ENCODE data around the gene CIAO1.

The CIAO1 gene

GRCh38 chr2:96233880-96234316, 32.1 kb upstream of the CIAO1 start:
- H3K36me3 ChIP-seq (ENCODE audit: low read length): no peaks in the 10 kb centered on the region
- H3K4me3 ChIP-seq (ENCODE audit: insufficient read depth, low read length, poor library complexity, severe bottlenecking): no peak overlapping the region
- no peaks in the 10 kb centered on the region for H3K27me3 ChIP-seq (ENCODE audit: low read length)
- H3K9ac ChIP-seq (ENCODE audit: low read length): no peak overlapping the region
- H3K4me2 ChIP-seq (ENCODE audit: low read depth, low read length, poor library complexity, severe bottlenecking): no peak overlapping the region
- no peaks in the 10 kb centered on the region for H3F3A ChIP-seq (ENCODE audit: insufficient read depth)
- H4K20me1 ChIP-seq (ENCODE audit: low read depth, low read length): no peaks in the 10 kb centered on the region
- no peaks in the 10 kb centered on the region for H3K9me2 ChIP-seq (replicated peaks; ENCODE audit: insufficient read depth, low read length)
- no peak overlapping the region for H2AFZ ChIP-seq (ENCODE audit: low read depth, low read length, severe bottlenecking)
- H3K79me2 ChIP-seq (ENCODE audit: insufficient read depth, low read length): no peaks in the 10 kb centered on the region
- no peak overlapping the region for H3K27ac ChIP-seq (ENCODE audit: low read depth, low read length)
- H3K9me3 ChIP-seq (ENCODE audit: insufficient read depth, low read length): no peaks in the 10 kb centered on the region
- TF ChIP-seq EZH2phosphoT487 (conservative IDR thresholded peaks at IDR 0.05; ENCODE audit: low read length): no peak
- no peak for TF ChIP-seq CTCF (IDR thresholded peaks at IDR 0.05; ENCODE audit: insufficient read depth, low read length, poor library complexity, severe bottlenecking)

GRCh38 chr2:96236882-96237281, 29.1 kb upstream of the CIAO1 start:
- Histone ChIP-seq H3K9ac (ENCODE audit: low read length) (no peak overlapping the region), H2AFZ (ENCODE audit: low read depth, low read length, severe bottlenecking) (no peak overlapping the region), H3F3A (ENCODE audit: insufficient read depth) (no peaks in the 10 kb centered on the region), H3K27me3 (ENCODE audit: low read length) (no peaks in the 10 kb centered on the region), H3K4me2 (ENCODE audit: low read depth, low read length, poor library complexity, severe bottlenecking) (no peak overlapping the region), H3K9me3 (ENCODE audit: insufficient read depth, low read length) (no peaks in the 10 kb centered on the region), H4K20me1 (ENCODE audit: low read depth, low read length) (no peaks in the 10 kb centered on the region), H3K4me3 (ENCODE audit: insufficient read depth, low read length, poor library complexity, severe bottlenecking) (no peak overlapping the region), H3K27ac (ENCODE audit: low read depth, low read length) (no peak overlapping the region), H3K79me2 (ENCODE audit: insufficient read depth, low read length) (no peaks in the 10 kb centered on the region), H3K36me3 (ENCODE audit: low read length) (no peaks in the 10 kb centered on the region), H3K9me2 (replicated peaks; ENCODE audit: insufficient read depth, low read length) (no peaks in the 10 kb centered on the region)
- no peak for TF ChIP-seq CTCF (IDR thresholded peaks at IDR 0.05; ENCODE audit: insufficient read depth, low read length, poor library complexity, severe bottlenecking)
- no peak for TF ChIP-seq EZH2phosphoT487 (conservative IDR thresholded peaks at IDR 0.05; ENCODE audit: low read length)

GRCh38 chr2:96238266-96238665, 27.8 kb upstream of the CIAO1 start:
- no peaks in the 10 kb centered on the region for H3K9me2 ChIP-seq (replicated peaks; ENCODE audit: insufficient read depth, low read length)
- H3K27ac ChIP-seq (ENCODE audit: low read depth, low read length): no peak overlapping the region
- H3K9me3 ChIP-seq (ENCODE audit: insufficient read depth, low read length): no peaks in the 10 kb centered on the region
- H3K79me2 ChIP-seq (ENCODE audit: insufficient read depth, low read length): no peaks in the 10 kb centered on the region
- H3K9ac ChIP-seq (ENCODE audit: low read length): no peak overlapping the region
- no peaks in the 10 kb centered on the region for H3K27me3 ChIP-seq (ENCODE audit: low read length)
- H4K20me1 ChIP-seq (ENCODE audit: low read depth, low read length): no peaks in the 10 kb centered on the region
- H3K4me3 ChIP-seq (ENCODE audit: insufficient read depth, low read length, poor library complexity, severe bottlenecking): no peak overlapping the region
- H3K4me2 ChIP-seq (ENCODE audit: low read depth, low read length, poor library complexity, severe bottlenecking): no peak overlapping the region
- no peak for TF ChIP-seq CTCF (IDR thresholded peaks at IDR 0.05; ENCODE audit: insufficient read depth, low read length, poor library complexity, severe bottlenecking)
- TF ChIP-seq EZH2phosphoT487 (conservative IDR thresholded peaks at IDR 0.05; ENCODE audit: low read length): no peak
- no peaks in the 10 kb centered on the region for H3F3A ChIP-seq (ENCODE audit: insufficient read depth)
- no peak overlapping the region for H2AFZ ChIP-seq (ENCODE audit: low read depth, low read length, severe bottlenecking)
- no peaks in the 10 kb centered on the region for H3K36me3 ChIP-seq (ENCODE audit: low read length)
